Pancreas (tissue), 10 donors: ENCODE results near the gene PKP1. TPM values are rescaled to one million over a fixed set of nuclear protein-coding genes. Genes with fewer than 3 reads are reported as not detected.

Source experiments
- ATAC-seq, 4 donors: fragments of 200-7000 bp; cut with Tn5 transposase; one replicate each; pipeline versions ENCODE4 v1.8.0 to v1.9.1; 2020; ENCODE audit warnings: mild to moderate bottlenecking in 4 of 4, moderate library complexity in 4 of 4
- DNase-seq, 6 donors: peaks; one replicate each; pipeline ENCODE4 v3.0.0-alpha.2; 2020
- FAIRE-seq: peaks from 2 replicates; lab custom pipeline; 2012; peaks lifted over from hg19 to GRCh38; lab: Jason Lieb, UNC
- H3K27ac ChIP-seq, 4 donors: fragments of 200-600 bp; sonication (generic); 1 replicate in 3 of 4; 2 replicates in 1 of 4; pipeline versions ENCODE4 v1.5.0 to v1.8.0; 2020
- H3K27me3 ChIP-seq, 4 donors: fragments of 200-600 bp; one replicate each; pipeline ENCODE4 v1.8.0; 2021
- H3K36me3 ChIP-seq, 3 donors: fragments of 200-600 bp; sonication (generic) in 1 of 3; one replicate each; pipeline versions ENCODE4 v1.5.0 to v1.8.0; 2020 to 2021
- H3K4me1 ChIP-seq, 3 donors: fragments of 200-600 bp; one replicate each; pipeline ENCODE4 v1.8.0; 2021
- H3K4me3 ChIP-seq, 4 donors: fragments of 200-600 bp; sonication (generic) in 2 of 4; one replicate each; pipeline versions ENCODE4 v1.5.0 to v1.8.0; 2020 to 2021
- H3K9me3 ChIP-seq, 4 donors: fragments of 200-600 bp; one replicate each; pipeline ENCODE4 v1.8.0; 2021
- WGBS, 2 donors: extraction: QIAGEN DNeasy Blood & Tissue Kit; methylation state at CpG; one replicate each; pipeline ENCODE4 v1.1.7; 2013; 5-methylcytosine and 5-hydroxymethylcytosine counted together
- intact Hi-C, 3 donors: fragments of 100-400 bp; cut with DNase I; formaldehyde crosslinking; loops; one replicate each; pipeline versions ENCODE4 v1.11.1 to v1.14.2; 2022
- polyA plus RNA-seq, 2 donors: library from polyadenylated mRNA; stranded (reverse); fragments of 200-250 nt; gene quantifications; one replicate each; pipeline ENCODE4 v1.2.3, GENCODE V29; 2013
- total RNA-seq, 6 donors: library from RNA; stranded (reverse); fragmentation: NEBNext Ultra II Directional in 4 of 6; extraction: Animal tissue kit (Norgen Biotek cat#: 25700) in 4 of 6; gene quantifications; one replicate each; pipeline versions ENCODE4 v1.2.1 to v1.2.4, GENCODE V29; 2021 to 2023
- TF ChIP-seq, protein P1 (sequence below), 4 donors: fragments of 200-600 bp; sonication (generic) in 3 of 4; IDR thresholded peaks; one replicate each; pipeline versions ENCODE4 v1.5.0 to v1.8.0; 2021; ENCODE audit warnings: antibody characterized with exemption in 4 of 4
- donor health status: healthy with polysubstance abuse.
- donor health status: DM: no; HTN: no; CAD: no; lungs with moderate emphysema.
- donor health status: DM: no; HTN: no; CAD: no.
- donor health status: control.
- donor health status: control.
- donor health status: Bipolar disorder and iron deficiency.
- donor health status: DM: yes; HTN: yes; CAD: no.
- donor health status: DM: no; HTN: no; CAD: no.
- donor health status: DM: no; HTN: no; CAD: no.
- donor health status: DM: yes; HTN: yes; CAD: no.

Gene PKP1
- total and polyA plus RNA-seq, 8 donors: 0.04 to 0.37 (median 0.12) TPM; not detected in 1

DNA sequence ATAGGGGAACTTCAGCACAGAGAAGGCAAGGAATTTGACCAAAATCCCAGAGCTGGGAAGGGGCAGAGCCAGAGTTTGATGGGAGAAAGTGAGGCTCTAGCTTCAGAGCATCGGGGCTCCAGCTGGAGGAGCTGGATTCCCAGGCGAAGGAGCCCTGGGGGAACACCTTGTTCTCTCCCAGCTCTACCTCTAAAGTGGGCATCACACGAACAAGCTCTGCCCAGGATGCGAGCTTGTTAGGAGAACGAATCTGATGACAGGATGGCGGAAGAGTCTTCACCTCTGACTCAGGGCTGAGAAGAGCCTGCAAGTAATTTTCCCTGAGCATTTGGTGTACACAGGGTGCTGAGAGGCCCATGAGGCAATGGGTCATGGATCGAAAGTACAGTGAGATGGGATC is 72.2 kb downstream of the PKP1 start:
- 77 to 85% methylated on average over 7 of the region's 7 CpGs for WGBS, 2 donors
- H3K4me1 ChIP-seq: no peaks in the 10 kb centered on the region
- H3K9me3 ChIP-seq: no peaks in the 10 kb centered on the region
- intact Hi-C loops: loop anchor here in 2 of 3 donors (5.0 to 10.0 kb wide), 2 partner anchors 101 to 103 kb away; no protein-coding TSS in a partner anchor
- H3K36me3 ChIP-seq: no peaks in the 10 kb centered on the region
- ATAC-seq (no peak), FAIRE-seq (no peak), DNase-seq (peak in 1 of 6 donors; percentile 21)
- no peak overlapping the region for H3K27ac ChIP-seq
- H3K27me3 ChIP-seq: no peaks in the 10 kb centered on the region
- H3K4me3 ChIP-seq: no peak overlapping the region
- TF ChIP-seq, protein P1, sequence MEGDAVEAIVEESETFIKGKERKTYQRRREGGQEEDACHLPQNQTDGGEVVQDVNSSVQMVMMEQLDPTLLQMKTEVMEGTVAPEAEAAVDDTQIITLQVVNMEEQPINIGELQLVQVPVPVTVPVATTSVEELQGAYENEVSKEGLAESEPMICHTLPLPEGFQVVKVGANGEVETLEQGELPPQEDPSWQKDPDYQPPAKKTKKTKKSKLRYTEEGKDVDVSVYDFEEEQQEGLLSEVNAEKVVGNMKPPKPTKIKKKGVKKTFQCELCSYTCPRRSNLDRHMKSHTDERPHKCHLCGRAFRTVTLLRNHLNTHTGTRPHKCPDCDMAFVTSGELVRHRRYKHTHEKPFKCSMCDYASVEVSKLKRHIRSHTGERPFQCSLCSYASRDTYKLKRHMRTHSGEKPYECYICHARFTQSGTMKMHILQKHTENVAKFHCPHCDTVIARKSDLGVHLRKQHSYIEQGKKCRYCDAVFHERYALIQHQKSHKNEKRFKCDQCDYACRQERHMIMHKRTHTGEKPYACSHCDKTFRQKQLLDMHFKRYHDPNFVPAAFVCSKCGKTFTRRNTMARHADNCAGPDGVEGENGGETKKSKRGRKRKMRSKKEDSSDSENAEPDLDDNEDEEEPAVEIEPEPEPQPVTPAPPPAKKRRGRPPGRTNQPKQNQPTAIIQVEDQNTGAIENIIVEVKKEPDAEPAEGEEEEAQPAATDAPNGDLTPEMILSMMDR (IDR thresholded peaks at IDR 0.05): no peak

DNA sequence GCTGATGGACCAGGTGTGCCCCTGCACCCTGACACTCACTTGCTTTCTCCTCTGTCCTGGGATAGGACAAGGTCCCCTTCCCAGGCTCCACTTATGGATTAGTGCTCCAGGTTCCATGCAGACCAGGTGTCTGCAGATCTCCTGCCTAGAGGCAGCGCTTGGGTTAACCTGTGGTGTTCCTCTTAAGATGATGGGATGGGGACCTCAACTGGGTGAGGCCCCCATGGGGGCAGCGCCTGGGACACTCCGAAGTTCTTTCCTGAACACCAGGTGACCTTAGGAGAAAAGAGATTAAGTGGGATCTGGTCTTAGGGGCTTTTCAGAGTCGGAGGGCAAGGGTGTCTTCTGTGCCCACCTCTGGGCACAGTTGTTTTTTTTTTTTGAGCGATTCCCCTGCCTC is 72.9 kb downstream of the PKP1 start:
- Histone ChIP-seq H3K27me3 (no peaks in the 10 kb centered on the region), H3K4me3 (no peak overlapping the region), H3K4me1 (no peaks in the 10 kb centered on the region), H3K36me3 (no peaks in the 10 kb centered on the region), H3K9me3 (no peaks in the 10 kb centered on the region), H3K27ac (no peak overlapping the region)
- WGBS, 2 donors: 79 to 87% methylated on average over 5 of the region's 5 CpGs
- ATAC-seq (no peak), FAIRE-seq (no peak), DNase-seq (peak in 1 of 6 donors; percentile 13)
- TF ChIP-seq, protein P1 (IDR thresholded peaks at IDR 0.05): no peak
- intact Hi-C loops: loop anchor here in 2 of 3 donors (5.0 to 10.0 kb wide), 2 partner anchors 101 to 104 kb away; no protein-coding TSS in a partner anchor

DNA sequence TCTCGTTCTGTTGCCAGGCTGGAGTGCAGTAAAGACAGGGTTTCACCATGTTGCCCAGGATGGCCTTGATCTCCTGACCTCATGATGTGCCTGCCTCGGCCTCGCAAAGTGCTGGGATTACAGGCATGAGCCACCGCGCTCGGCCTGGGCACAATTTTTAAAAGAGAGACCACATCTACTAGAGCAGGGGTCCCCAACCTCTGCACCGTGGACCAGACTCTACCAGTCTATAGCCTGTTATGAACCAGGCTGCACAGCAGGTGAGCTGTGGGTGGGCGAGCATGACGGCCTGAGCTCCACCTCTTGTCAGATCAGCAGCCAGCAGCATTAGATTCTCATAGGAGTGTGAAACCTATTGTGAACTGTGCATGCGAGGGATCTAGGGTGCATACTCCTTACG is 73.4 kb downstream of the PKP1 start:
- ATAC-seq: no peak
- Histone ChIP-seq H3K27ac (no peak overlapping the region), H3K4me1 (no peaks in the 10 kb centered on the region), H3K4me3 (no peak overlapping the region), H3K36me3 (no peaks in the 10 kb centered on the region), H3K27me3 (no peaks in the 10 kb centered on the region), H3K9me3 (no peaks in the 10 kb centered on the region)
- TF ChIP-seq, protein P1 (IDR thresholded peaks at IDR 0.05): no peak
- intact Hi-C loops: loop anchor here in 2 of 3 donors (5.0 to 10.0 kb wide), 2 partner anchors 102 to 104 kb away; no protein-coding TSS in a partner anchor
- no peak for FAIRE-seq
- peak in 1 of 6 donors; percentile 31 for DNase-seq
- 74 to 76% methylated on average over 11 of the region's 11 CpGs for WGBS, 2 donors

DNA sequence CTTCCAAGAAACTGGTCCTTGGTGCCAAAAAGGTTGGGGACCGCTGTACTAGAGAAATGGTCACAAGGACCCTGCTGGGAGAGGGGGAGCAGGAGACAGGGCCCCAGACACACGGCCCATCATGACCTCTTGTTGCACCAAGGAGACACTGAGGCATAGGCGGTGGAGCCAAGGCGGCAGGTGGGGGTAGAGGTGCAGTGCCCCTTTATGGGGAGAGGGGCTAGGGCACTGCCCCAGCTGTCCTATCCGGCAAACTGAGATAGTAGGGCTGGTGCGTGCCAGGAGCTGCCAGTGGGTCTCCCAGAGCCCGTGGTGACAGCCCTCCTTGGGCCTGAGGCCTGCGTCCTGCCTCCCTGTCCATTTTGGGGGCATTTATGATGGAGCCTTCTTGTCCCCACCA is 73.9 kb downstream of the PKP1 start:
- ATAC-seq (no peak), DNase-seq (peak in 1 of 6 donors; percentile 36), FAIRE-seq (no peak)
- 79 to 94% methylated on average over 8 of the region's 8 CpGs for WGBS, 2 donors
- H3K36me3 ChIP-seq: no peaks in the 10 kb centered on the region
- intact Hi-C loops: loop anchor here in 2 of 3 donors (5.0 to 10.0 kb wide), 2 partner anchors 102 to 105 kb away; no protein-coding TSS in a partner anchor
- H3K27ac ChIP-seq: no peak overlapping the region
- no peaks in the 10 kb centered on the region for H3K9me3 ChIP-seq
- no peaks in the 10 kb centered on the region for H3K4me1 ChIP-seq
- H3K4me3 ChIP-seq: no peak overlapping the region
- TF ChIP-seq, protein P1 (IDR thresholded peaks at IDR 0.05): no peak
- H3K27me3 ChIP-seq: no peaks in the 10 kb centered on the region

DNA sequence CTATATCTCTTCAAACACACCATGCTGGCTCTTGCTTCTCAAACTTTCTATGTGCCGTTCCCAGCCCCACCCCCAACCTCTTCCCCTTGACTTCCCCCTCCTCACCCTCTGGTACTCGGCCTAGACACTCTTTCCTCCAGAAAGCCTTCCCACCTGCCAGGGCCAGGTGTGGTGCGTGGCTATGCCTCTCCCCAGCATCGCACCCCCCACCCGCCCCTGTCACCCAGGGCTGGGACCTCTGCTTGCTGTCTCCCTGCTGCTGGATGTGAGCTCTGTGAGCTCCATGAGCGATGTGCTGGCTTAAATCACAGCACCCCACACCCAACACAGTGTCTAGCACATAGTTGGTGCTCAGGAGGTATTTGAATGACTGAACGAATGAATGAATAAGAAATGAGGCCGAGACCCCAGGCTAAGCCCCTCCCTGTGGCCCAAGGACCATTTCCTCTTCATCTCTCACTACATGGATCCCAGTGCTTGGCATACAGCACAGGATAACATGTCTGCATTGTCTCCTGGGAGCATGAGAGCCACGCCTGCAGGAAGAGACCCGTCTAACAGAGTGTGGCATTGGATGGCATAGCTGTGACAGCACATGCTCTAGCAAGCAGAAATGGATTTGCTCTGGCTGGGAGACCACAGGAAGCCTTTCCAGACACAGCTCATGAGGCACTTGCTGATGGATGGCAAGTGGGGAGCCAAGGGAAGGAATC is 74.5 kb downstream of the PKP1 start:
- peak in 1 of 6 donors; percentile 28 for DNase-seq
- no peaks in the 10 kb centered on the region for H3K4me1 ChIP-seq
- intact Hi-C loops: loop anchor here (2.0 to 10.0 kb wide), 3 partner anchors 99 to 105 kb away; no protein-coding TSS in a partner anchor
- H3K4me3 ChIP-seq: no peak overlapping the region
- H3K36me3 ChIP-seq: no peaks in the 10 kb centered on the region
- no peaks in the 10 kb centered on the region for H3K9me3 ChIP-seq
- no peak for ATAC-seq
- 73% methylated on average over 10 of the region's 10 CpGs for WGBS, 2 donors
- no peak for FAIRE-seq
- TF ChIP-seq, protein P1 (IDR thresholded peaks at IDR 0.05): no peak
- H3K27ac ChIP-seq: no peak overlapping the region
- no peaks in the 10 kb centered on the region for H3K27me3 ChIP-seq
